Islet precursor cell (in vitro differentiated cells): ENCODE measurements around the gene IFNA5.

Experiments used
- DNase-seq: peaks from one replicate; pipeline ENCODE4 v3.0.0-alpha.2; 2018

Gene IFNA5

GRCh38 chr9:21289848-21290247 lies 15.3 kb downstream of the IFNA5 start:
- no peak for DNase-seq

- DNase-seq: no peak
Measured at GRCh38 chr9:21287280-21287679, 17.8 kb downstream of the IFNA5 start.

- DNase-seq: no peak
Measured at GRCh38 chr9:21286659-21287058, 18.5 kb downstream of the IFNA5 start.

GRCh38 chr9:21286099-21286498 lies 19.0 kb downstream of the IFNA5 start:
- no peak for DNase-seq

- DNase-seq: no peak
Measured at GRCh38 chr9:21281275-21281674, 23.8 kb downstream of the IFNA5 start.

- no peak for DNase-seq
Measured at GRCh38 chr9:21268347-21268657, 36.8 kb downstream of the IFNA5 start.

- DNase-seq: no peak
Measured at GRCh38 chr9:21267485-21268346, 37.4 kb downstream of the IFNA5 start.

GRCh38 chr9:21266733-21267484 lies 38.2 kb downstream of the IFNA5 start:
- DNase-seq: no peak

- DNase-seq: no peak
Measured at GRCh38 chr9:21265421-21266189, 39.5 kb downstream of the IFNA5 start.

- no peak for DNase-seq
Measured at GRCh38 chr9:21255538-21256212, 49.4 kb downstream of the IFNA5 start.
